Progenitor cell of endocrine pancreas (in vitro differentiated cells): Measurements from ENCODE around the gene NACC2. TPM values are rescaled to one million over a fixed set of nuclear protein-coding genes. Genes with fewer than 3 reads are reported as not detected.

Experiments
- DNase-seq: peaks from one replicate; pipeline ENCODE4 v3.0.0; 2021; ENCODE audit warnings: low spot score; ENCODE audit not compliant: unreplicated experiment
- H3K27ac Mint-ChIP-seq: 2 replicates; pipeline ENCODE4 v1.8.0; 2021; ENCODE audit warnings: mild to moderate bottlenecking, moderate library complexity, mixed read lengths
- H3K27me3 Mint-ChIP-seq: 2 replicates; pipeline ENCODE4 v1.8.0; 2021; ENCODE audit warnings: mixed read lengths
- H3K36me3 Mint-ChIP-seq: 2 replicates; pipeline ENCODE4 v1.8.0; 2022; ENCODE audit warnings: mixed read lengths; ENCODE audit not compliant: insufficient read depth
- H3K4me1 Mint-ChIP-seq: 2 replicates; pipeline ENCODE4 v1.8.0; 2021; ENCODE audit warnings: low read depth, mixed read lengths
- H3K4me3 Mint-ChIP-seq: 2 replicates; pipeline ENCODE4 v1.8.0; 2021; ENCODE audit warnings: low read depth, mild to moderate bottlenecking, moderate library complexity, mixed read lengths
- H3K9me3 Mint-ChIP-seq: 2 replicates; pipeline ENCODE4 v1.8.0; 2021; ENCODE audit warnings: low read depth, mixed read lengths
- total RNA-seq: library from RNA; stranded (reverse); gene quantifications from 2 replicates; pipeline ENCODE4 v1.2.1, GENCODE V29; 2021
- TF ChIP-seq, protein P1 (sequence below): fragments of 200-600 bp; sonication (generic); IDR thresholded peaks from one replicate; pipeline ENCODE4 v1.5.0; 2021; ENCODE audit warnings: antibody characterized with exemption, mild to moderate bottlenecking; ENCODE audit not compliant: unreplicated experiment

NACC2 gene
- total RNA-seq, 1 donor from 2014 or later = 11.6 TPM

GRCh38 chr9:136002881-136003280, 92.2 kb downstream of the NACC2 start:
- H3K4me1 Mint-ChIP-seq = peaks cover 14% of the 10 kb centered on the region
- no peak for DNase-seq
- no peaks in the 10 kb centered on the region for H3K27me3 Mint-ChIP-seq
- TF ChIP-seq, protein P1, sequence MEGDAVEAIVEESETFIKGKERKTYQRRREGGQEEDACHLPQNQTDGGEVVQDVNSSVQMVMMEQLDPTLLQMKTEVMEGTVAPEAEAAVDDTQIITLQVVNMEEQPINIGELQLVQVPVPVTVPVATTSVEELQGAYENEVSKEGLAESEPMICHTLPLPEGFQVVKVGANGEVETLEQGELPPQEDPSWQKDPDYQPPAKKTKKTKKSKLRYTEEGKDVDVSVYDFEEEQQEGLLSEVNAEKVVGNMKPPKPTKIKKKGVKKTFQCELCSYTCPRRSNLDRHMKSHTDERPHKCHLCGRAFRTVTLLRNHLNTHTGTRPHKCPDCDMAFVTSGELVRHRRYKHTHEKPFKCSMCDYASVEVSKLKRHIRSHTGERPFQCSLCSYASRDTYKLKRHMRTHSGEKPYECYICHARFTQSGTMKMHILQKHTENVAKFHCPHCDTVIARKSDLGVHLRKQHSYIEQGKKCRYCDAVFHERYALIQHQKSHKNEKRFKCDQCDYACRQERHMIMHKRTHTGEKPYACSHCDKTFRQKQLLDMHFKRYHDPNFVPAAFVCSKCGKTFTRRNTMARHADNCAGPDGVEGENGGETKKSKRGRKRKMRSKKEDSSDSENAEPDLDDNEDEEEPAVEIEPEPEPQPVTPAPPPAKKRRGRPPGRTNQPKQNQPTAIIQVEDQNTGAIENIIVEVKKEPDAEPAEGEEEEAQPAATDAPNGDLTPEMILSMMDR = no peak
- no peaks in the 10 kb centered on the region for H3K36me3 Mint-ChIP-seq
- H3K9me3 Mint-ChIP-seq = no peaks in the 10 kb centered on the region
- H3K27ac Mint-ChIP-seq = no peak overlapping the region
- H3K4me3 Mint-ChIP-seq = no peak overlapping the region

GRCh38 chr9:136002215-136002614, 92.9 kb downstream of the NACC2 start:
- no peaks in the 10 kb centered on the region for H3K9me3 Mint-ChIP-seq
- H3K36me3 Mint-ChIP-seq = no peaks in the 10 kb centered on the region
- no peak overlapping the region for H3K27ac Mint-ChIP-seq
- no peak for DNase-seq
- H3K4me1 Mint-ChIP-seq = peaks cover 7% of the 10 kb centered on the region
- no peak overlapping the region for H3K4me3 Mint-ChIP-seq
- H3K27me3 Mint-ChIP-seq = no peaks in the 10 kb centered on the region
- TF ChIP-seq, protein P1 = no peak

- no peak for DNase-seq
- no peaks in the 10 kb centered on the region for H3K36me3 Mint-ChIP-seq
- H3K9me3 Mint-ChIP-seq = no peaks in the 10 kb centered on the region
- peaks cover 6% of the 10 kb centered on the region for H3K4me1 Mint-ChIP-seq
- no peaks in the 10 kb centered on the region for H3K27me3 Mint-ChIP-seq
- no peak overlapping the region for H3K27ac Mint-ChIP-seq
- TF ChIP-seq, protein P1 = no peak
- H3K4me3 Mint-ChIP-seq = no peak overlapping the region
Observed at GRCh38 chr9:136001231-136001630, 93.9 kb downstream of the NACC2 start.

DNA sequence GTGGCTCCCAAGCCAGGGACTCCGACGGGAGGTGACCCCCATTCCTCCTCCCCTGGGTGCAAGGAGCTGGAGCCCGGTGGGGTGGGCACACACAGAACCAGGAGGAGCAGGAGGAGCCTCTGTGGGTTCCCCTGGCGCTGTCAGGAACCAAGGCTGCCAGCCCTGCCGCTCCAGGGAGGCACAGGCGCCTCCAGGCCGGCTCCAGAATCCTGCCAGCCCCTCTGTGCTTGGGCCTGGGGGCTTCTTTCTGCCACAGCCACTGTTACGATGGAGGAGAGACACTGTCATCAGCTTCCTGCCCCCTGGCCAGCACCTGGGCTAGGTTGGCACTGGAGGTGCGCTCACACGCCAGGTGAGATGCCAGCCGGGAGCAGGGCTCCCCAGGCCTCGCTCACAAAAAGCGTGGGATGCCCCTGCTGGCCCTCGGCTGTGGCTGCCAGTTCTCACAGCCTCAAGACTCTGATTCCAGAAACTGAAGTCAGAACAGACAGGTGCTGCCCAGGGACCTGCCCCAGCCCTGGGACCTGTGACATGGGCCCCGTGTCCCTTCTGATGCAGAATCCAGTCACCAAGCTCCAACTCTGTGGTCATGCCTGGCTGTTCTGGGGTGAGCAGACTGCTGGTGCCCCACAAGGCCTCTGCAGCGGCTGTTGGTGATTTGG, 96.5 kb downstream of the NACC2 start:
- no peak for DNase-seq
- H3K36me3 Mint-ChIP-seq = no peaks in the 10 kb centered on the region
- TF ChIP-seq, protein P1 = no peak
- no peak overlapping the region for H3K27ac Mint-ChIP-seq
- no peaks in the 10 kb centered on the region for H3K9me3 Mint-ChIP-seq
- H3K4me1 Mint-ChIP-seq = peaks cover 3% of the 10 kb centered on the region
- no peak overlapping the region for H3K4me3 Mint-ChIP-seq
- no peaks in the 10 kb centered on the region for H3K27me3 Mint-ChIP-seq

DNA sequence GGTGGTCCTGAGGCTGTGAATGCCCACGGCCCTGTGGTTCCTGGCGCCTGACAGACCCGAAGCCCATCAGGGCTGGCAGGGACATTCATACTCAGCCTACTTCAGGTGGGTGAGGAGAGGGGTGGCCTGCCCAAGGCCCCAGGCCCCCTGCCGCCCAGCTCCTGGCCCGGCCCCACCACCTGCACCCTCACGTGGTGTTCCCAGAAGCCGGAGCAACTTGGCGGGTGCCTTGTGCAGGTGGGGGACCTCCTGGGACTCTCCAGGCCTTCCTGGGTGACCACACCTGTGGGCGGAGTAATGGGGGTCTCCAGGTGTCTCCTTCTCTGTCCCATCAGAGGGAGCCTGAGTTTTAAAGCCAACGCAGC, 97.1 kb downstream of the NACC2 start:
- Mint-ChIP-seq H3K9me3 (no peaks in the 10 kb centered on the region), H3K4me1 (peaks cover 5% of the 10 kb centered on the region), H3K27ac (no peak overlapping the region), H3K4me3 (no peak overlapping the region), H3K36me3 (no peaks in the 10 kb centered on the region), H3K27me3 (no peaks in the 10 kb centered on the region)
- DNase-seq = no peak
- TF ChIP-seq, protein P1 = no peak
